Kidney (tissue), 14 donors: ENCODE data around the gene DNM2. TPM values are rescaled to one million over a fixed set of nuclear protein-coding genes. Genes with fewer than 3 reads are reported as not detected.

Experiments used
- DNase-seq, 5 donors: peaks; one replicate each; pipeline ENCODE4 v3.0.0-alpha.2; 2013 to 2020
- FAIRE-seq: peaks from 2 replicates; lab custom pipeline; 2012; peaks lifted over from hg19 to GRCh38; lab: Jason Lieb, UNC
- H3K27ac ChIP-seq, 2 donors: one replicate each; pipeline ENCODE4 v1.7.0; 2013; ENCODE audit warnings: low read depth in 2 of 2, low read length in 2 of 2, inconsistent platforms in 1 of 2
- H3K27me3 ChIP-seq: one replicate; pipeline ENCODE4 v1.7.1; 2013; ENCODE audit warnings: low read length, inconsistent platforms; ENCODE audit not compliant: control insufficient read depth, insufficient read depth
- H3K36me3 ChIP-seq, 3 donors: one replicate each; pipeline versions ENCODE4 v1.7.0 to v1.7.1; 2013; ENCODE audit warnings: low read length in 3 of 3, control low read depth in 1 of 3, inconsistent platforms in 1 of 3; ENCODE audit not compliant: insufficient read depth in 3 of 3, control insufficient read depth in 2 of 3
- H3K4me1 ChIP-seq, 3 donors: one replicate each; pipeline versions ENCODE4 v1.7.0 to v1.7.1; 2013; ENCODE audit warnings: low read length in 3 of 3, inconsistent platforms in 1 of 3, low read depth in 1 of 3; ENCODE audit not compliant: control insufficient read depth in 2 of 3, insufficient read depth in 2 of 3
- H3K4me3 ChIP-seq, 3 donors: one replicate each; pipeline versions ENCODE4 v1.7.0 to v1.8.1; 2013; ENCODE audit warnings: low read length in 3 of 3, control low read depth in 1 of 3, inconsistent platforms in 1 of 3
- H3K9ac ChIP-seq, 3 donors: one replicate each; pipeline versions ENCODE4 v1.7.0 to v1.7.1; 2013; ENCODE audit warnings: low read length in 3 of 3, control low read depth in 1 of 3, inconsistent platforms in 1 of 3
- H3K9me3 ChIP-seq, 3 donors: one replicate each; pipeline versions ENCODE4 v1.7.0 to v1.7.1; 2013; ENCODE audit warnings: low read length in 3 of 3, control low read depth in 1 of 3, inconsistent platforms in 1 of 3; ENCODE audit not compliant: control insufficient read depth in 2 of 3, insufficient read depth in 1 of 3
- intact Hi-C: fragments of 100-400 bp; cut with DNase I; formaldehyde crosslinking; loops from one replicate; pipeline ENCODE4 v1.11.1; 2022
- polyA plus RNA-seq: library from polyadenylated mRNA; stranded (reverse); fragments of 350-450 nt; fragmentation: Illumina TruSeq; extraction: RNeasy Lipid Tissue Mini Kit (QIAGEN cat#74804); gene quantifications from one replicate; pipeline ENCODE4 v1.2.3, GENCODE V29; 2014; ENCODE audit warnings: low read depth, low replicate concordance; ENCODE audit not compliant: insufficient read depth
- total RNA-seq: library from RNA; stranded (reverse); fragmentation: NEBNext Ultra II Directional; extraction: Animal tissue kit (Norgen Biotek cat#: 25700); gene quantifications from one replicate; pipeline ENCODE4 v1.2.1, GENCODE V29; 2021
- TF ChIP-seq, protein P1 (sequence below): IDR thresholded peaks from 3 replicates; pipeline ENCODE4 v1.5.1; 2012; ENCODE audit warnings: mild to moderate bottlenecking, moderate library complexity, borderline replicate concordance; ENCODE audit not compliant: insufficient read depth; ENCODE audit errors: extremely low read depth
- donor health status: control.
- donor health status: control.
- donor health status: control.
- donor health status: control.
- donor health status: control.
- donor health status: DM: yes; HTN: yes; CAD: no.
- donor health status: Normal renal cell carcinoma (clear cell type).

DNM2 gene
- total and polyA plus RNA-seq, 2 donors from 2014 or later: 79.0 to 226 TPM

GRCh38 chr19:10678813-10679212, 39.1 kb upstream of the DNM2 start:
- DNase-seq: no peak
- no peaks in the 10 kb centered on the region for H3K27me3 ChIP-seq
- intact Hi-C loops: no loop called here
- H3K9me3 ChIP-seq: no peaks in the 10 kb centered on the region
- H3K9ac ChIP-seq: no peak overlapping the region
- no peaks in the 10 kb centered on the region for H3K4me1 ChIP-seq
- H3K4me3 ChIP-seq: no peak overlapping the region
- FAIRE-seq: no peak
- TF ChIP-seq, protein P1, sequence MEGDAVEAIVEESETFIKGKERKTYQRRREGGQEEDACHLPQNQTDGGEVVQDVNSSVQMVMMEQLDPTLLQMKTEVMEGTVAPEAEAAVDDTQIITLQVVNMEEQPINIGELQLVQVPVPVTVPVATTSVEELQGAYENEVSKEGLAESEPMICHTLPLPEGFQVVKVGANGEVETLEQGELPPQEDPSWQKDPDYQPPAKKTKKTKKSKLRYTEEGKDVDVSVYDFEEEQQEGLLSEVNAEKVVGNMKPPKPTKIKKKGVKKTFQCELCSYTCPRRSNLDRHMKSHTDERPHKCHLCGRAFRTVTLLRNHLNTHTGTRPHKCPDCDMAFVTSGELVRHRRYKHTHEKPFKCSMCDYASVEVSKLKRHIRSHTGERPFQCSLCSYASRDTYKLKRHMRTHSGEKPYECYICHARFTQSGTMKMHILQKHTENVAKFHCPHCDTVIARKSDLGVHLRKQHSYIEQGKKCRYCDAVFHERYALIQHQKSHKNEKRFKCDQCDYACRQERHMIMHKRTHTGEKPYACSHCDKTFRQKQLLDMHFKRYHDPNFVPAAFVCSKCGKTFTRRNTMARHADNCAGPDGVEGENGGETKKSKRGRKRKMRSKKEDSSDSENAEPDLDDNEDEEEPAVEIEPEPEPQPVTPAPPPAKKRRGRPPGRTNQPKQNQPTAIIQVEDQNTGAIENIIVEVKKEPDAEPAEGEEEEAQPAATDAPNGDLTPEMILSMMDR: no peak
- no peak overlapping the region for H3K27ac ChIP-seq
- H3K36me3 ChIP-seq: peaks cover 28 to 73% (median 67%) of the 10 kb centered on the region in 3 donors

GRCh38 chr19:10679743-10680142, 38.1 kb upstream of the DNM2 start:
- no peaks in the 10 kb centered on the region for H3K27me3 ChIP-seq
- TF ChIP-seq, protein P1: no peak
- H3K9me3 ChIP-seq: no peaks in the 10 kb centered on the region
- no peak overlapping the region for H3K27ac ChIP-seq
- H3K4me1 ChIP-seq: no peaks in the 10 kb centered on the region
- no peak overlapping the region for H3K4me3 ChIP-seq
- DNase-seq (no peak), FAIRE-seq (no peak)
- H3K36me3 ChIP-seq: peaks cover 32 to 83% (median 68%) of the 10 kb centered on the region in 3 donors
- H3K9ac ChIP-seq: no peak overlapping the region
- intact Hi-C loops: no loop called here

- intact Hi-C loops: no loop called here
- FAIRE-seq (no peak), DNase-seq (no peak)
- no peaks in the 10 kb centered on the region for H3K27me3 ChIP-seq
- TF ChIP-seq, protein P1: no peak
- H3K9me3 ChIP-seq: no peaks in the 10 kb centered on the region
- no peak overlapping the region for H3K9ac ChIP-seq
- H3K36me3 ChIP-seq: peaks cover 32 to 86% (median 69%) of the 10 kb centered on the region in 3 donors
- H3K27ac ChIP-seq: no peak overlapping the region
- no peaks in the 10 kb centered on the region for H3K4me1 ChIP-seq
- H3K4me3 ChIP-seq: no peak overlapping the region
These were observed 37.2 kb upstream of the DNM2 start for GRCh38 chr19:10680545-10681135.

GRCh38 chr19:10681658-10682057, 36.2 kb upstream of the DNM2 start:
- Histone ChIP-seq H3K4me1 (no peaks in the 10 kb centered on the region), H3K4me3 (no peak overlapping the region), H3K27me3 (no peaks in the 10 kb centered on the region), H3K36me3 (peaks cover 32 to 89% (median 69%) of the 10 kb centered on the region in 3 donors), H3K9me3 (no peaks in the 10 kb centered on the region), H3K9ac (no peak overlapping the region), H3K27ac (no peak overlapping the region)
- TF ChIP-seq, protein P1: no peak
- intact Hi-C loops: no loop called here
- no peak for FAIRE-seq
- no peak for DNase-seq
